GM21360 (cell line): ENCODE results near the gene C8A.

Experiments used
- ATAC-seq: cut with Tn5 transposase; IDR thresholded peaks from one replicate; pipeline ENCODE4 v1.9.1; 2021; ENCODE audit warnings: mild to moderate bottlenecking, moderate library complexity; ENCODE audit not compliant: unreplicated experiment

The C8A gene

DNA sequence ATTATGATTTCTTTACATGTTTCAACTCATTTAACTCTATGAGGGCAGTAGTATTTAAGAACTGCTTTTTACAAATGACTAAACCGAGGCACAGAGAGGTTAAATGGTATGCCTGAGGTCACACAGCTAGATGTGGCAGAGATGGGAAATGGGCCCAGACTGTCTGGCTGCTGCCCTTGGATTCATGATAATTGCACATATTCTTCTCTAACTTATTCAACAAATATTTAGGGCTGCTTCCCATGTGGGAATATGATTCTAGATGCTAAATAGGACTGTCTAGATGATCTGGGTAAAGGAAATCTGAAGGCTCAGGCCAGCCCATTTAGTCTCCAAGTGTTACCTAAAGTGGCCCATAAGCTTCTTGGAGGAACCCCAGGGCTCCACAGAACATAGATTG, 26.2 kb downstream of the C8A start:
- no peak for ATAC-seq

DNA sequence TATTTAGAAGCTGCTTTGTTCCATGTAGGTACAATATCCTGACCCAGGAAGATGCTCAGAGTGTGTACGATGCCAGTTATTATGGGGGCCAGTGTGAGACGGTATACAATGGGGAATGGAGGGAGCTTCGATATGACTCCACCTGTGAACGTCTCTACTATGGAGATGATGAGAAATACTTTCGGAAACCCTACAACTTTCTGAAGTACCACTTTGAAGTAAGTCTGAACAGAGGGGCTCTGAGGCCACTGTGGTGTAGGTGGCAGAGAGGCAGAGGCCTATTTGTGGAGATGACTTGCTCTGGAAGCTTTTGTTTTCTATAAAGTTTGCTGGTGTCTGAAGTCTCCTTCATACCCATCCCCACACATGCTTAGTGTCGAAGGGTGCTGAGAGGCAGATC, 26.8 kb downstream of the C8A start:
- ATAC-seq: no peak

DNA sequence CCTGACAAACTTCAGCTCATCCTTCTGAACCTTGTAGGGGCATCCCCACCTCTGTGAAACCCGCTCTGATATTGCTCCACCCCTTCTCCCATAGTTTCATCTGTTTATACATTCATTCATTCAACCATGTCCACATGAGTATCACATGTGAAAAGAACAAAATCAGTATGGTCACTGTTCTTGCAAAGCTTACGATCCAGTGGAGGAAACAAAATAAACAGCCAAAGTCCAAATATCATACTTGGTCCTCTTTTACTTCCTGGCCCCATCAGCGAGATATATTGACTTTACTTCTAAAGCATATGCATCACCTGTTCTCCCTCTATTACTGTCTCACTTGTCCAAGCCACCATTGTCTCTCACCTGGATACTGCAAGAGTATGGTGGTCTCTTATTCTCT, 35.6 kb downstream of the C8A start:
- ATAC-seq: no peak

DNA sequence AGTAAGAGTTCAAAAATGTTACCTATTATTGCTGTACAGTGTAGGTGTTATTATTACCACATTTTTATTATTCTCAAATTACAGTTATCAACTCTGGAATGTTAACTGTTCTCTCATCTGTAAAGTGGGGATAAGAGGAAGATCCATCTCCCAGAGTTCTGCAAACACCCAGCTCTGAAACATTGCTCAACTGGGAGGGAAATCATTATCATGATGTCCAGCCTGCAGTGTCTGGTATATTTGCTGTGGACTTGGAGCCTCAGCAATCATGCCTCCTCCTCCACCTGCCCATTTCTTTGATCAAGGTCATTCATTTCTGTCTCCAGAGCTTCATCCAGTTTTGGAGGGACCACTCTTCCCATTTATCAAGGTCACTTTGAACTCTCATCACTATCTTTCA, 39.4 kb downstream of the C8A start:
- ATAC-seq: no peak

DNA sequence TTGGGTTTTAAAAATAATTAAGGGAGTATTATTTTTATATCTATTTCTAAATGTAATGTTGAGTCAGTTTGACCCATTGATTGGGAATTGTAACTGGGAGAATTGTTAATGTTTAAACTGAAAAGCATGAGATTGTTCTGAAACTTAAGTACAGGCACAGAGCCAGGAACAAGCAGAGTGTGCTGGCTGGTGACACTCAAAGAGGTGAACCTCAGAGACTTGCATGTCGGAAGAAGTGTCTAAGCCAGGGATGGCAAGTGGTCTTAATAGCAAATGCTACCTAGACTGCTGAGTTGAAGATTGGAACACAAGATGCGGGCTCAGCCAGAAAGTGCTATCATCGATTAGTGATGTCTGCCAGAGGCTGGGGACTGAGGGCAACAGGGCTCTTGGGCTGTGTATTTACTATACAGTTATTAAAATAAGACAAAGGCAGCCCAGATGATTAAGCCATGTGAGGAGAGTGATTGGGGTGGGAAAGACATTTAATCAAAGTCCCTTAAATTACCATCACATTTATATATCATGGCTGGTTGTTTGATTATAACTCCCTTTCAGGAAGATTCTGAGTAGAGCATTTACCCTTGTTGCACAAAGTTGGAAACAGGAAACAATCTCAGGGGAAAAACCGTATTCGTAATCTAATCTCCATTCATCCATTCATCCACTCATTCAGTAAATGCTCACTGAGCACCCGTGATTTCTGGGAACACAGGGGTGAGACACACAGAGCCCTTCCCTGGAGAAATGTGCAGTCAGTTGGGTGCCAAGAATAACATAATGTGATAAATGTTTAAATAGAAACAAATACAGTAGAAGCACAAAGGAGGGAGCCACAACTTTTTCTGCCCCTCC, 42.8 kb downstream of the C8A start:
- no peak for ATAC-seq

DNA sequence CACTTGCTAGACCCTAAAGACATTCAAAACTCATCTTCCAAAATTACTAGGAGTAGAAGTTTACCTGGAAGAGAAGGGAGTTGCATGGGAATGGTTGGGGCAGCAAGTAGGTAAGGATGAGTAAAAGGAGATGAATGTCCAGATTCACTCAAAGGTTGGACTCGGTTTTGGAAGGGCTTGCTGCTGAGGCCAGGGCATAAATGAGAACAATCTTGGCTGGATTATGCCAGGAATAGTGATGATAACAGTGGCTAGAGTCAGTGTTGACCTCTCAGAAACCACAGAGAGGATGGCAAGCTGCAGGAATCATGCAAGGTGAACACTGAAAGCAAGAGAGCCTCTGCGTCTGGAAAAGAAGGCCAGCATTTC, 43.4 kb downstream of the C8A start:
- no peak for ATAC-seq

DNA sequence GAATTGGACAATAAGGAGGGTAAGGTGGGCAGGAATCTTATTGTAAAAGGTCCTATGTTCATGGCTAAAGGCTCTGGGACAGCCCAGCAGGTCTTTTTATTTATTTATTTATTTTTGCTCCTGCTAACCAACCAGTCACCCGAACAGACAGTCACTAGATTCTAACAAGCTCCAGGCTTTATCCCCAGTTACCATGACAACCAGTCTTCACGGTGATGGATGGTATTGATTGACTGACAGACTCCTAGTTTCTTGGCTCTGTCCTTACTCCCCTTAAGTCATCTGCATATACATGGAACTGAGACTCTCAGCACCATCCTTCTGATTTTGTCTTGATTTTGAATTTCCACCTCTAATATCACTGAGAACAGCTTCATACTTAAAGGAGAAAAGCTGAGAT, 44.3 kb downstream of the C8A start:
- no peak for ATAC-seq

DNA sequence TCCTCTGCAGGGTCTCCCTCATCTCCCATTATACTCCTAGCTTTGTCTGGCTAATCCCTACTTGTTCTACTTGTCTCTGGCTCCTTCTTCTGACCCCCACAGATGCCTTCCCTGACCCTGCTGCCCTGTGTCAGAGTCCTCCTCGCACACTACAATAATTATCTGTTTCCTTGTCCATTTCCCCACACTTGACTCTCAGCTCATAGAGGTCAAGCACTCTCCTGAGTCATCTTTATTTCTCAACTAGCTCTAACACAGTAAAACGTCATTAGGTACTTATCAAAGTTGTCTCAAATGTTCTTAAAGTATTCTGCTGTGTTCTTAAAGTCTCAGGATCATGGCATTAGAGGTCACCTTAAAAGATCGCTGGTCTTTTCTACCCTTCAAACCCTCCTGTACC, 47.1 kb downstream of the C8A start:
- ATAC-seq: no peak

DNA sequence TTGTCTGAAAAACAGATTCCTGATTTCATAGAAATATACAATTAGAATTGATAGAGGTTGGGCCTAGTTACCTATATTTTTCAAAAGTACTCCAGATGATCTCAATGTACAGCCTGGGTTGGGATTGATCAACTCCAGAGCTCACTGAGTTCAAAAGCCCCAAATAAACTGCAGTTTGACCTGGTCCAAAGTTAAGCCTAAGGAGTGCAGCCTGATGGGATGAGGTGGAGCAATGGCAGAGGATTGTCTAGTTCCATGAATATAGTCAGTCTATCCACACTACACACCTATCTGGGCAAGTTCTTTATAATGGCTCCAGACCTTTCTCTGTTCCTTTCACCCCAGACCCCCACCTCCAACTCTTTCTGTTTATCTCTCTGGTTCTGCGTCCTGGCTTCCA, 49.2 kb downstream of the C8A start:
- ATAC-seq: no peak

DNA sequence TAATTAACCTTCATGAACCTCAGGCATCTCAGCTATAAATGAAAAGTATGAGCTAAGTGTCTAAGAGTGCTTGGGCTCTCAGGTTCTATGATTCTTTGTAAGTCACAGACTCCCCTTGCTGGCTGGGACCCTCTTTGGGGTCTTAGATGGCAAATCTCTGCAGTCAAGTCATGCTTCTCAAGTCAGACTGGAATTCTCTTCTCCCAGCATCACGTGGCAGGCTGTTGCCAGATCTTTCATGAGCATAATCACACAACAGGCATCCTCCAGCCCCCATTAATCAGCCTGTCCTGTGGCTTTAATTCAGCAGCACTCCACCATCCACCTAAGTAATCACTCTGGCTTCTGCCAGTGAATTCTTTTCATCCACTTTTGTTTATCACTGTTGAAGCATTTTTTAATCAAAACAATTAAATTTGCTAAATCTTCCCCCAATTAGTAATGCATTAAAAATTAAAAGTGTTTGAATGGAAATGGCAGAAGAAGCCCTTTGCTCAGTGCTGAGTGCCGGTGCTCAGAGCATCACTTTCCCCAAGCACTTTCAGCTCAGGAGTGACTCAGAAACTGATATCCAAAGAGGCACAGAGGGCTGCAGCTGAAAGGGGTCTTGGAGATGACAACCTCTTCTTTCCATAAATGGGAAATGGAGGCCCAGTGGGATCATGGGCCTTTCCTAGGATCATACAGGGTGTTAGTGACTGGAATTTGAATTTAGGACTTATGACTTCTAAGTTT, 50.2 kb downstream of the C8A start:
- ATAC-seq: no peak

DNA sequence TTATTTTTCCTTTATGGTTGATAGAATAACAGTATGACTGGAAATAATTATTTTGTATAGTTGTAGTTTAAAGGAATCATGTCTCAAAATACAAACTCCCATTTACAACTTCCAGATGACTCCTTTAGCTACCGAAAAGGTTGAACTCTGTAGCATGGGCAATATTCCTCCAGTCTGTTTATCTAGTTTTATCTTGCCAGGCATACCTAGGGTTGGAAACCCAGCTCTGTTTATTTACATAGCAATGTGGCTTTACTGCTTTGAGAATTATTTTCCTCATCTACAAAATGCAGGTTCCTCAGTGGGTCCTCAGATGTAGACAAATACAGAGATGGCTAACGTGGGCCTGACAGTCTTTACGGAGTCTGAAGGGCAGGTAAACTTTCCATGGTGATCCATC, 51.1 kb downstream of the C8A start:
- no peak for ATAC-seq

DNA sequence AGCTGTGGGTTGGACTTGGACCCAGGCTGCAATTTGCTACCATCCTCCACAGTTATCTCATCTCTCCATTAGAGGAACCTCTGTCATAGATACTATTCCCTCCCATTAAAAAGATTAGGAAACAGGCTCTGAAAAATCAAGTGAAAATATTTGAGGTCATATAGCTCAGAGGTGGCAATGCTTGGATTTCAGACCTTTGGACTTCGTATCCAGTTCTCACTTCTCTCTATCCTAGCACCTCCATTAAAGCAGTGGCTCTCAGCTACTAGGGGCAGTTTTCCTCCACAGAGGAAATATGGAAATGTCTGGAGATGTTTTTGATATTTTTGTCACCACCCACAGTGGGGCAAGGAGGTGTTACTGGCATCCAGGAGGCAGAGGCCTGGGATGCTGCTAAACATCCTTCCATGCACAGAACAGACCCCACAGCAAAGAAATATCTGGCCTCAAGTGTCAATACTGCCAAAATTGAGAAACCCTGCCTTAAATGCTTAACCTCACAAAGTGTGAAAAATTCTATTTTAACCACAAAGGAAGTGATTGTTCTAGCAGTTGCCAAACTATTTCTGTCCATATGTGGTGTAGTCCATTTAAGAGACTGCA, 54.1 kb downstream of the C8A start:
- no peak for ATAC-seq

DNA sequence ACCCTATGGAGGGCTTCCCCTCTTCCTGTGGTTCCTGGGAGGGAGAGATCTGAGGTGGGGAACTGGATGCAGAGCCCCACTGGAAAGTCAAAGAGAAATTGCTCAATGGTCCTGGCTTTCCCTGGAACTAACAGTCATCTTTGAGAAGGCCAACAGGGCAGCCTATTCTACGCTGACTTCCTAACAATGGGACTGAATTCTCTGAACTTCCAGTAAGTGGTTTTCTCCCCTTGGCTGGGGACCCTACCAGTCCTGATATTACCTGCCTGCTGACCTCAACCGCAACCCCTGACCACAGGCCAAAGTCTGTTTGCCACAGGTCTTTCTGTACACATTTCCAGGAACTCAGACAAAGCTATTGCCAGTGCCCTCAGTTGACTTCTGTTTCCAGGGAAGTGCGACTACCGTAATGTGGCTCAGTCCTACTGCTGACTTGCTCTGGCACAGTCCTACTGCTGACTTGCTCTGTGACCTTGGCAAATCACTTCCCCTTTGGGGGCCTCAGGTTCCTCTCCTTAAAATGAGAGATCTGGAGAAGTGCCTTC, 55.9 kb downstream of the C8A start:
- no peak for ATAC-seq

DNA sequence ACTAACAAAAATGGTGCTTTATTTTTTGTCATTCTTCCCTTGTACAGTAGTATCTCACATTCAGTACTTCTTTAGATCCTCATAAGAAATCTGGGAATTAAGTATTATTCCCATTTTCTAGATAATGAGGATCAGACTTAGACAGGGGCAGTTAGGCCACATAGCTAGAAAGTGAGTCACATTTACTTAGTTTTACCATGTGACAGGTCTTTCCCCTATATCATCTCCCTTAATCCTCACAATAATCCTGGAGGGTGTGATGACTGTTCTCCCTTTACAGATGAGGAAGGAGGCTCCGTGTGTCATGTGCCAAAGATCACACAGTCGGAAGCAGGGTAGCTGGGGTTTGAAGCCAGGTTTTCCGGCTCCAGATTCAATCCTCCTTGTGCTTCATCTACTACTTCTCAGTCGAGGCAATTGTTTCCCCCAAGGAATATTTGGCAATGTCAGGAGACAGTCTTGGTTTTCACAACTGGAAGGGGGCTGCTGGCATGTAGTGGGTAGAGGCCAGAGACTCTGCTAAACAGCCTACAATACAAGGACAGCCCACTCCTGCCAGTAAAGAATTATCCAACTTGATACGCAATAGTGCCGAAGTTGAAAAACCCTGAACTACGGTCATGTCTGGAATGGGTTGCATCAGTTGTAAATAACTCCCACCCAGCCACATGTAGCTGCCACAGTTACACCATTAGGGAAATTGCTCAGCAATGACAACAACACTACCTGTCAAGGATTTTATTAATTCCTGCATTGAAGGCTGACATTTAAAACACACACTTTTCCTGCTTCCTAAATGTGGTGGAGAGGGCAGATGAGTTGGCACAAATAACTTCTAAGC, 56.7 kb downstream of the C8A start:
- ATAC-seq: no peak

DNA sequence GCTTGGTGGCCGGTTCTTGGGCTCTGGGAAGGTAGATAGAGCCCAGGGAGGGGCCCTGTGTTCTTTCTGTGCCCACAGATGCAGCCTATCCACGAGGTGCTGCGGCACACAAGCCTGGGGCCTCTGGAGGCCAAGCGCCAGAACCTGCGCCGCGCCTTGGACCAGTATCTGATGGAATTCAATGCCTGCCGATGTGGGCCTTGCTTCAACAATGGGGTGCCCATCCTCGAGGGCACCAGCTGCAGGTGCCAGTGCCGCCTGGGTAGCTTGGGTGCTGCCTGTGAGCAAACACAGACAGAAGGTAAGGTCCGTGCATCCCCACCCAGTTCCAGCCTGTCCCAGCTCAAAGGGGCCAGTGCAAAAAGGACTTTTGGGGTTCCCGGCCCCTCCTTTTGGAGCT, 57.7 kb downstream of the C8A start:
- no peak for ATAC-seq

DNA sequence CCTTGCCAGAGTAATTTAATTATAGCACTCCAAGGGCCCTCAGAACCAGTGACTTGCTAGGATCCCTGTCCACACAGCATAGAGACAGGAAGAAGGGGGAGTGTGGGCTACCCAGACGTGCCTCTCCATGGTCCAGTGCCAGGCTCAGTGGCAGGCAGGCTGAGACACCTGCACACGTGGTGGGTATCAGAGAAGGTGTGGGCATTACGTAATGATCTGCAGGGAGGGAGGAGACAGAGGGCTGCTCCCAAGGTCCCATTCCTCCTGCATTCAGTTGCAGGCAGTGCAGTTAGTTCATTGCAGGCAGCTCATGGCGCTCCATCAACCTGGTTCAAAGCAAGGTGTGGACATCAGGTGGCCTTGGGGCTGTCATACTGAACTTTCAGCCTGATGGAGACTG, 61.4 kb downstream of the C8A start:
- no peak for ATAC-seq

DNA sequence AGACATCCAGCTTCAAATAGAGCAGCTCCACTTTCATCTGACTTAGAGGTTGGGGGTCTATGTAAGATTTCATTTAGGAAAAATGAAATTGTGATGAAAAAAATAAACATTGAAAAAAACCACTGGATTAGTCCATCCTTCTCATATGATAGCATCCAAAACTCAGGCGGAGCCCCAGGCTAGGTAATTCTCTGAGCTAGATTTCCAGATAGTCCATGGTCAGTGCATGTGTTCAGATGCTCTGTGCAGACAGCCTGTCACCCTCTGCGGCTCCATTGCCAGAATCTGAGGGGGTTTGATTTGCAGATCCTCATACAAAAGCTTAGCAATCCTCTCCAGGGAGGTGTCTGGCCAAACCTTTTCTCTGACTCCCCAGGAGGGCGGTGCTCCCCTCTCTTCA, 62.0 kb downstream of the C8A start:
- no peak for ATAC-seq

DNA sequence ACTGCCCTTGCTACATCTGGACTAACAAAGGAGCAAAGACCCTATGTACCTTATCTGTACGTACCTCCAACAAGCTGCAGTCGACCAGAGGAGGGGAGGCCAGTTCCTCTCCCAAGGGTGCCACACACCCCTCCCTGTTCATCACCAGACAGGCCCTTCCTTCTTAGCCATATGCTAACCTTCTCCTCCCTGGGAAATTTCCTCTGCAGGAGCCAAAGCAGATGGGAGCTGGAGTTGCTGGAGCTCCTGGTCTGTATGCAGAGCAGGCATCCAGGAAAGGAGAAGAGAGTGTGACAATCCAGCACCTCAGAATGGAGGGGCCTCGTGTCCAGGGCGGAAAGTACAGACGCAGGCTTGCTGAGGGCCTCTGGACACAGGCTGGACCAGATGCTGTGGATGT, 62.8 kb downstream of the C8A start:
- no peak for ATAC-seq

DNA sequence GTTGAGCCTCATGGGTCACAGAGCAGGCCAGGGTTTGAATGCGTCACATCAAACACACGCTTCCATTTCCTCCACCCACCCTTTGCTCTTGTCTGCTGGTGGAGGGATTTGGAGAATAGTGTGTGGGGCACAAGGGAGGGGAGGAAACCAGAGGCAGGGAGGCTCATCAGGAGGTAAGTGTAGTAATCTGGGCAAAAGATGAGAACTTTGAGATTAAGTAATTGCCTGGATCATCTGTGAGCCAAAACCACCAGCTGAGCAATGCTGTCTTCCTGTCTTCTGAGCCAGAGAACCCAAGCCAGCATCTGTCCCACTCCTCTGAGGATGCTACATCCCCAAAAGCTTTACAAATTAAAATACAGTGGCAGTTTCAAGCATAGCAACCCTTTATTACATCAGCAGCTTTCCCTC, 66.0 kb downstream of the C8A start:
- no peak for ATAC-seq

DNA sequence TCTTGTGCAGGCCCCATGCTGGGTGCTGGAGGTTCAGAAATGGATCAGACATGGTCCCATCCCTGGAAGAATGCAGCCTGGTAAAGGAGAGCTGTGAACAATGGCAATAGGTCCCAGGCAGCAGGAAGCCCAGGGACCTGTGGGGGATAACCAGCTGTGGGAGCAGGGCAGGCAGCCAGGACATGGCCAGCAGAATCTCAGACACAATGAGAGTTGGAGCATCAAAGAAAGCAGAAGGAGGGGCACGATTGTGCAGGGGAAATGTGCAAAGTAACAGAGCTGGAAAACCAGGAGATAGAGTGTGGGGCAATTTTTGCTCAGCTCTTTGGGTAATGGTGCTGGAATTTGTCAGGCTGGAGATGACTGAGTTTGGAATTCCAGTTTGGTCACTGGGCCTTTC, 66.9 kb downstream of the C8A start:
- ATAC-seq: no peak

DNA sequence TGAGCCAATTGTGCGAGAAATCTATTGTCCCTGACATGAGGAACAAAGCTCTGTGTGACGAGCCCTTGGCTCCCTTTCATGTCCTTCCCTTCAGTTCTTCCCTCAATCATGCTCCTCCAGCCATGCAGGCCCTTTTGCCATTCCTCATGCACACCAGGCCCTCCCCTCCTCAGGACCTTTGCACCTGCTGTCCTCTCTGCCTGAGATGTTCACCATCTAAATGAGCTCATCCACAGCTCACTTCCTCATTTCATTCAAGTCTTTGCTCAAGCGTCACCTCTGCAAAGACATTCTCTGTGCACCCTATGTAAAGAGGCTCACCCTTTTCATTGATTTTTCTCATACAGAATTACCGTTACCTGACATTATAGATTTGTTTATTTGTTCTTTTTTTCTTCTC, 67.5 kb downstream of the C8A start:
- peak; percentile 67 for ATAC-seq
